ENCODE measurements around the gene RASGRP4.

RASGRP4 gene

DNA sequence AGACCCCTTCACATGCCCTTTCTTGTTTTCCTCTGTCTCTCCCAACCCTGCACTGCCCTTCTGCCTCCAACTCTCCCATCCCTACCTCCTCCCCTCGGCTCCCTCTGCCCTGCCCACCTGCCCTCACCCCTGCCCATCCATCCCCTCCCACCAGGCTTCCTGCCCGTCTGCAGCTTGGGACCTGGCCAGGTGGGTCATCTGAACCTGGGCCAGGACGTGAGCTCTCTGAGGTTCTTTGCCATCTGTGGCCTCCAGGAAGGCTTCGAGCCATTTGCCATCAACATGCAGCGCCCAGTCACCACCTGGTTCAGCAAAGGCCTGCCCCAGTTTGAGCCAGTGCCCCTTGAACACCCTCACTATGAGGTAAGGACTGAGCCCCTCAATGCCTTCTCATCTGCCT is 43.1 kb upstream of the RASGRP4 start:
- H3K9me3 ChIP-seq = no peaks in the 10 kb centered on the region
- no peaks in the 10 kb centered on the region for H3K36me3 ChIP-seq
- intact Hi-C loops (cut with DNase I; ENCODE audit: low total_unique reads) = no loop called here
- H3K4me1 ChIP-seq = no peaks in the 10 kb centered on the region
- no peak overlapping the region for H3K4me3 ChIP-seq
- peaks cover 0 to 36% of the 10 kb centered on the region in 2 donors for H3K27me3 ChIP-seq
- TF ChIP-seq, protein P1, sequence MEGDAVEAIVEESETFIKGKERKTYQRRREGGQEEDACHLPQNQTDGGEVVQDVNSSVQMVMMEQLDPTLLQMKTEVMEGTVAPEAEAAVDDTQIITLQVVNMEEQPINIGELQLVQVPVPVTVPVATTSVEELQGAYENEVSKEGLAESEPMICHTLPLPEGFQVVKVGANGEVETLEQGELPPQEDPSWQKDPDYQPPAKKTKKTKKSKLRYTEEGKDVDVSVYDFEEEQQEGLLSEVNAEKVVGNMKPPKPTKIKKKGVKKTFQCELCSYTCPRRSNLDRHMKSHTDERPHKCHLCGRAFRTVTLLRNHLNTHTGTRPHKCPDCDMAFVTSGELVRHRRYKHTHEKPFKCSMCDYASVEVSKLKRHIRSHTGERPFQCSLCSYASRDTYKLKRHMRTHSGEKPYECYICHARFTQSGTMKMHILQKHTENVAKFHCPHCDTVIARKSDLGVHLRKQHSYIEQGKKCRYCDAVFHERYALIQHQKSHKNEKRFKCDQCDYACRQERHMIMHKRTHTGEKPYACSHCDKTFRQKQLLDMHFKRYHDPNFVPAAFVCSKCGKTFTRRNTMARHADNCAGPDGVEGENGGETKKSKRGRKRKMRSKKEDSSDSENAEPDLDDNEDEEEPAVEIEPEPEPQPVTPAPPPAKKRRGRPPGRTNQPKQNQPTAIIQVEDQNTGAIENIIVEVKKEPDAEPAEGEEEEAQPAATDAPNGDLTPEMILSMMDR (IDR thresholded peaks at IDR 0.05) = no peak
- H3K27ac ChIP-seq = no peak overlapping the region
- no peak for DNase-seq

- Histone ChIP-seq H3K9me3 (no peaks in the 10 kb centered on the region), H3K36me3 (no peaks in the 10 kb centered on the region), H3K4me1 (no peaks in the 10 kb centered on the region), H3K27me3 (peaks cover 0 to 33% of the 10 kb centered on the region in 2 donors), H3K4me3 (no peak overlapping the region), H3K27ac (no peak overlapping the region)
- TF ChIP-seq, protein P1 (IDR thresholded peaks at IDR 0.05) = no peak
- no peak for DNase-seq
- intact Hi-C loops (cut with DNase I; ENCODE audit: low total_unique reads) = no loop called here
Measured at GRCh38 chr19:38467541-38468525, 41.8 kb upstream of the RASGRP4 start.

DNA sequence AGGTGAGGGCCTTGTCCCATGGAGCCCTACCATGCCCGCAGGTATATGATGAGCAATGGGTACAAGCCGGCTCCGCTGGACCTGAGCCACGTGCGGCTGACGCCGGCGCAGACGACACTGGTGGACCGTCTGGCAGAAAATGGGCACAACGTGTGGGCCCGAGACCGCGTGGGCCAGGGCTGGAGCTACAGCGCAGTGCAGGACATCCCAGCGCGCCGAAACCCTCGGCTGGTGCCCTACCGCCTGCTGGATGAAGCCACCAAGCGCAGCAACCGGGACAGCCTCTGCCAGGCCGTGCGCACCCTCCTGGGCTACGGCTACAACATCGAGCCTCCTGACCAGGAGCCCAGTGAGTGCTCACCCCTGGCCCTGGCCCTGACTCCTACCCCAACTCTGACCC is 40.0 kb upstream of the RASGRP4 start:
- Histone ChIP-seq H3K4me3 (no peak overlapping the region), H3K9me3 (no peaks in the 10 kb centered on the region), H3K36me3 (no peaks in the 10 kb centered on the region), H3K4me1 (no peaks in the 10 kb centered on the region), H3K27ac (no peak overlapping the region), H3K27me3 (peaks cover 0 to 33% of the 10 kb centered on the region in 2 donors)
- intact Hi-C loops (cut with DNase I; ENCODE audit: low total_unique reads) = no loop called here
- TF ChIP-seq, protein P1 (IDR thresholded peaks at IDR 0.05) = no peak
- DNase-seq = no peak

- intact Hi-C loops (cut with DNase I; ENCODE audit: low total_unique reads) = no loop called here
Measured at GRCh38 chr19:38464421-38465082, 38.5 kb upstream of the RASGRP4 start.

GRCh38 chr19:38463365-38463764 is 37.3 kb upstream of the RASGRP4 start:
- no peaks in the 10 kb centered on the region for H3K36me3 ChIP-seq
- TF ChIP-seq, protein P1 (IDR thresholded peaks at IDR 0.05) = no peak
- DNase-seq = no peak
- H3K4me3 ChIP-seq = no peak overlapping the region
- H3K27ac ChIP-seq = no peak overlapping the region
- no peaks in the 10 kb centered on the region for H3K4me1 ChIP-seq
- no peaks in the 10 kb centered on the region for H3K9me3 ChIP-seq
- H3K27me3 ChIP-seq = peaks cover 0 to 20% of the 10 kb centered on the region in 2 donors
- intact Hi-C loops (cut with DNase I; ENCODE audit: low total_unique reads) = no loop called here

More at GRCh38 chr19:38464421-38465082, 38.5 kb upstream of the RASGRP4 start:
- no peak for DNase-seq
- H3K27me3 ChIP-seq = peaks cover 0 to 30% of the 10 kb centered on the region in 2 donors
- no peaks in the 10 kb centered on the region for H3K4me1 ChIP-seq
- no peak overlapping the region for H3K4me3 ChIP-seq
- H3K27ac ChIP-seq = no peak overlapping the region
- no peaks in the 10 kb centered on the region for H3K36me3 ChIP-seq
- TF ChIP-seq, protein P1 (IDR thresholded peaks at IDR 0.05) = no peak
- H3K9me3 ChIP-seq = no peaks in the 10 kb centered on the region
